K562 (cell line): ENCODE data around the gene ANKRD65. TPM values are rescaled to one million over a fixed set of nuclear protein-coding genes. Genes with fewer than 3 reads are reported as not detected.

Experiments used
- CTCFL ChIP-seq: IDR thresholded peaks from 2 replicates; pipeline ENCODE4 v1.6.1; 2011; ENCODE audit warnings: borderline replicate concordance, low read depth, mild to moderate bottlenecking, moderate library complexity, low read length; ENCODE audit not compliant: insufficient read depth, poor library complexity, severe bottlenecking
- ETV1 ChIP-seq: fragments of 450-650 bp; conservative IDR thresholded peaks from 2 replicates; pipeline ENCODE4 v1.6.1; 2016; ENCODE audit warnings: missing genetic modification characterization, control low read depth, low read depth, missing compliant biosample characterization
- JUNB ChIP-seq: fragments of 450-650 bp; formaldehyde crosslinking; conservative IDR thresholded peaks from 2 replicates; pipeline ENCODE4 v1.4.0; 2020; ENCODE audit warnings: mild to moderate bottlenecking
- LEF1 ChIP-seq: fragments of 450-650 bp; IDR thresholded peaks from 2 replicates; pipeline ENCODE4 v1.6.1; 2016; ENCODE audit warnings: mild to moderate bottlenecking
- MEF2D ChIP-seq: conservative IDR thresholded peaks from 2 replicates; pipeline ENCODE4 v1.6.1; 2016; ENCODE audit warnings: low read depth, missing genetic modification characterization, missing compliant biosample characterization
- MTA3 ChIP-seq: fragments of 450-650 bp; formaldehyde crosslinking; IDR thresholded peaks from 2 replicates; pipeline ENCODE4 v1.6.1; 2017; ENCODE audit warnings: mild to moderate bottlenecking, borderline replicate concordance
- PHB ChIP-seq: fragments of 250-450 bp; sonication (Bioruptor Pico); IDR thresholded peaks from 2 replicates; pipeline ENCODE4 v1.5.0; 2021
- POLR2B ChIP-seq: fragments of 450-650 bp; IDR thresholded peaks from 2 replicates; pipeline ENCODE4 v1.6.1; 2018; ENCODE audit warnings: low read depth; ENCODE audit not compliant: partially characterized antibody
- RBM22 ChIP-seq: fragments of 200-400 bp; formaldehyde crosslinking; IDR thresholded peaks from 2 replicates; pipeline ENCODE4 v1.6.1; 2018; ENCODE audit warnings: low read length, low read depth; ENCODE audit not compliant: poor library complexity, severe bottlenecking
- SNIP1 ChIP-seq: fragments of 450-650 bp; IDR thresholded peaks from 2 replicates; pipeline ENCODE4 v1.7.1; 2017; ENCODE audit warnings: low read depth, mild to moderate bottlenecking
- XRCC3 ChIP-seq: fragments of 450-650 bp; IDR thresholded peaks from 2 replicates; pipeline ENCODE4 v1.6.1; 2017; ENCODE audit warnings: mild to moderate bottlenecking, moderate library complexity
- ZNF431 ChIP-seq: sonication (generic); formaldehyde crosslinking; IDR thresholded peaks from 2 replicates; pipeline ENCODE4 v1.8.0; 2022; ENCODE audit warnings: mild to moderate bottlenecking, missing genetic modification reagents
- polyA plus RNA-seq, 8 experiments: library from polyadenylated mRNA; depleted of rRNA in 4 of 8; stranded (reverse) in 5 of 8; unstranded in 3 of 8; fragments of >200 nt; fragmentation: Nextera tagmentation in 2 of 8; fragmentation: Illumina TruSeq in 1 of 8; extraction: Ambion mirVana in 2 of 8; extraction: Trizol in 1 of 8; gene quantifications; 2 replicates each; pipeline versions ENCODE4 v1.2.1 to v1.2.3, GENCODE V29; 2011 to 2014; ENCODE audit warnings: inconsistent platforms in 1 of 8, missing spikeins in 1 of 8
- total RNA-seq, 7 experiments: library from RNA; depleted of rRNA in 6 of 7; stranded (reverse); fragments of >200 nt in 6 of 7; fragmentation: Illumina TruSeq in 2 of 7; extraction: Trizol in 2 of 7; gene quantifications; 2 replicates each; pipeline versions ENCODE4 v1.2.1 to v1.2.3, GENCODE V29; 2011 to 2021; ENCODE audit warnings: low replicate concordance in 1 of 7
- TF ChIP-seq, protein P1 (sequence below): fragments of 450-650 bp; IDR thresholded peaks from 2 replicates; pipeline ENCODE4 v1.6.1; 2014; ENCODE audit warnings: low read depth, mild to moderate bottlenecking, moderate library complexity, borderline replicate concordance
- TF ChIP-seq, protein P2 (sequence below): fragments of 250-450 bp; sonication (Bioruptor Pico); IDR thresholded peaks from 2 replicates; pipeline ENCODE4 v1.8.0; 2022; ENCODE audit warnings: inconsistent platforms
- TF ChIP-seq, protein P3 (sequence below): fragments of 250-450 bp; sonication (Bioruptor Pico); IDR thresholded peaks from 2 replicates; pipeline ENCODE4 v1.9.0; 2021; ENCODE audit warnings: mild to moderate bottlenecking, inconsistent platforms

Gene ANKRD65
- total and polyA plus RNA-seq, 9 of the 15 experiments (the other 6 are each of a cell fraction or from before 2014, with no cell fraction given): not detected

DNA sequence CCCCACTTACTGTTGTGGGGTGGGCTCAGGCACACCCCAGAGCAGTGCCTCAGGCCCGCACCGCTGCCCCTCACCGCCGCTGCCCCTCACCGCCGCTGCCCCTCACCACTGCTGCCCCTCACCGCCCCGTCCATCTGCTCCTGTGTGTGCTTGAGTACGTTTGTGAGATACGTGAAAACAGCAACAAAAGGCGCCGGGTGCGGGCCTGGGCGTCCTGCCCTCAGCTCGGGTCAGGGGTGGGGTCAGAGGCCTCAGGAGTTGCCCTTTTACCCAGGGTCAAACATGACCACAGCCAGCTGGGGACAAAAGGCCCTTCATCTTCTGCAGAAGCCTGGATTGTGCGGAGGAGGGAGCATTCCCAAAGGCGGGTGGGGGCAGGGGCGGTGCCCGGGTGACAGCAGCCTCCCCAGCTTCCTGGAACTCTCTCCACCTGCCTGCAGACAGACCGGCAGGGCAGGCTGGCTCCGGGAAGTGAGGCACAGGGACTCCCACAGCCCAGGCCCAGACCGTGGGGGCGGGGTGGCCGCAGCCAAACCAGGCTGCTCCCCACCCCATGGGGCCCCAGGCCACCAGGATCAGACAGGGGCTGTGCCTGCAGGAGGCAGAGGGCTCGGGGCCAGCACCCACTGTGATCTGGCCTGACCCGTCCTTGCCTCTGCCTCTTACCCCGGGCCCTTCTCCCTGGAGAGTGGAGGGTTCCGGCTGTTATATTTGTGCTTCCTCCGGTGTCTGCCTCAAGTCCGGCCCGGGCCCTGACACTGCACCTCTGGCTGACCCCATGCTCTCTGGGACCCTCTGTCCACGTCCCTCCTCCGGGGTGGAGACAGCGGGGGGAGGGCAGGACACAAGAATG lies 12.1 kb upstream of the ANKRD65 start (continued):
- TF ChIP-seq, protein P1, sequence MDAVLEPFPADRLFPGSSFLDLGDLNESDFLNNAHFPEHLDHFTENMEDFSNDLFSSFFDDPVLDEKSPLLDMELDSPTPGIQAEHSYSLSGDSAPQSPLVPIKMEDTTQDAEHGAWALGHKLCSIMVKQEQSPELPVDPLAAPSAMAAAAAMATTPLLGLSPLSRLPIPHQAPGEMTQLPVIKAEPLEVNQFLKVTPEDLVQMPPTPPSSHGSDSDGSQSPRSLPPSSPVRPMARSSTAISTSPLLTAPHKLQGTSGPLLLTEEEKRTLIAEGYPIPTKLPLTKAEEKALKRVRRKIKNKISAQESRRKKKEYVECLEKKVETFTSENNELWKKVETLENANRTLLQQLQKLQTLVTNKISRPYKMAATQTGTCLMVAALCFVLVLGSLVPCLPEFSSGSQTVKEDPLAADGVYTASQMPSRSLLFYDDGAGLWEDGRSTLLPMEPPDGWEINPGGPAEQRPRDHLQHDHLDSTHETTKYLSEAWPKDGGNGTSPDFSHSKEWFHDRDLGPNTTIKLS: no peak
- peak; percentile 48 for TF ChIP-seq ETV1
- peak; percentile 60 for TF ChIP-seq PHB (CRISPR knock-in tag)
- TF ChIP-seq, protein P2, sequence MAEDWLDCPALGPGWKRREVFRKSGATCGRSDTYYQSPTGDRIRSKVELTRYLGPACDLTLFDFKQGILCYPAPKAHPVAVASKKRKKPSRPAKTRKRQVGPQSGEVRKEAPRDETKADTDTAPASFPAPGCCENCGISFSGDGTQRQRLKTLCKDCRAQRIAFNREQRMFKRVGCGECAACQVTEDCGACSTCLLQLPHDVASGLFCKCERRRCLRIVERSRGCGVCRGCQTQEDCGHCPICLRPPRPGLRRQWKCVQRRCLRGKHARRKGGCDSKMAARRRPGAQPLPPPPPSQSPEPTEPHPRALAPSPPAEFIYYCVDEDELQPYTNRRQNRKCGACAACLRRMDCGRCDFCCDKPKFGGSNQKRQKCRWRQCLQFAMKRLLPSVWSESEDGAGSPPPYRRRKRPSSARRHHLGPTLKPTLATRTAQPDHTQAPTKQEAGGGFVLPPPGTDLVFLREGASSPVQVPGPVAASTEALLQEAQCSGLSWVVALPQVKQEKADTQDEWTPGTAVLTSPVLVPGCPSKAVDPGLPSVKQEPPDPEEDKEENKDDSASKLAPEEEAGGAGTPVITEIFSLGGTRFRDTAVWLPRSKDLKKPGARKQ (CRISPR knock-in tag): no peak
- TF ChIP-seq POLR2B: no peak
- TF ChIP-seq MEF2D (tag): no peak
- no peak for TF ChIP-seq ZNF431 (CRISPR knock-in tag)
- peak; percentile 61; the same call in 1 of the 2 replicates for TF ChIP-seq LEF1
- no peak for TF ChIP-seq CTCFL
- TF ChIP-seq JUNB (CRISPR knock-in tag): no peak
- TF ChIP-seq RBM22: no peak
- TF ChIP-seq XRCC3: no peak
- TF ChIP-seq, protein P3, sequence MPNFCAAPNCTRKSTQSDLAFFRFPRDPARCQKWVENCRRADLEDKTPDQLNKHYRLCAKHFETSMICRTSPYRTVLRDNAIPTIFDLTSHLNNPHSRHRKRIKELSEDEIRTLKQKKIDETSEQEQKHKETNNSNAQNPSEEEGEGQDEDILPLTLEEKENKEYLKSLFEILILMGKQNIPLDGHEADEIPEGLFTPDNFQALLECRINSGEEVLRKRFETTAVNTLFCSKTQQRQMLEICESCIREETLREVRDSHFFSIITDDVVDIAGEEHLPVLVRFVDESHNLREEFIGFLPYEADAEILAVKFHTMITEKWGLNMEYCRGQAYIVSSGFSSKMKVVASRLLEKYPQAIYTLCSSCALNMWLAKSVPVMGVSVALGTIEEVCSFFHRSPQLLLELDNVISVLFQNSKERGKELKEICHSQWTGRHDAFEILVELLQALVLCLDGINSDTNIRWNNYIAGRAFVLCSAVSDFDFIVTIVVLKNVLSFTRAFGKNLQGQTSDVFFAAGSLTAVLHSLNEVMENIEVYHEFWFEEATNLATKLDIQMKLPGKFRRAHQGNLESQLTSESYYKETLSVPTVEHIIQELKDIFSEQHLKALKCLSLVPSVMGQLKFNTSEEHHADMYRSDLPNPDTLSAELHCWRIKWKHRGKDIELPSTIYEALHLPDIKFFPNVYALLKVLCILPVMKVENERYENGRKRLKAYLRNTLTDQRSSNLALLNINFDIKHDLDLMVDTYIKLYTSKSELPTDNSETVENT (CRISPR knock-in tag): peak; percentile 67; the same call in 1 of the 2 replicates
- TF ChIP-seq SNIP1: no peak
- TF ChIP-seq MTA3: peak; percentile 70; the same call in 1 of the 2 replicates
